SU-DHL-6 (cell line): ENCODE data around the gene MTF1.

Experiments used
- H2AFZ ChIP-seq: fragments of 200-600 bp; sonication (generic); 2 replicates; pipeline ENCODE4 v1.6.1; 2014; ENCODE audit warnings: low read depth, mild to moderate bottlenecking, moderate library complexity, mixed read lengths, antibody characterized with exemption, low read length; ENCODE audit not compliant: severe bottlenecking
- H3F3A ChIP-seq: fragments of 200-600 bp; shearing (Covaris generic); 2 replicates; pipeline ENCODE4 v1.6.0; 2016; ENCODE audit warnings: antibody characterized with exemption, mild to moderate bottlenecking; ENCODE audit not compliant: insufficient read depth
- H3K27ac ChIP-seq: fragments of 200-600 bp; sonication (generic); 2 replicates; pipeline ENCODE4 v1.5.1; 2016; ENCODE audit warnings: low read depth, mild to moderate bottlenecking, low read length, moderate library complexity, mixed read lengths
- H3K27me3 ChIP-seq: fragments of 200-600 bp; sonication (generic), shearing (Covaris generic); 2 replicates; pipeline ENCODE4 v1.6.0; 2014; ENCODE audit warnings: mild to moderate bottlenecking, low read length
- H3K36me3 ChIP-seq: fragments of 200-600 bp; sonication (generic); 2 replicates; pipeline ENCODE4 v1.6.1; 2014; ENCODE audit warnings: mild to moderate bottlenecking, low read length, mixed read lengths
- H3K4me2 ChIP-seq: fragments of 300-600, 200-600 bp; shearing (Covaris generic), sonication (generic); 2 replicates; pipeline ENCODE4 v1.6.0; 2014; ENCODE audit warnings: low read length, low read depth, mild to moderate bottlenecking; ENCODE audit not compliant: poor library complexity, severe bottlenecking
- H3K4me3 ChIP-seq: fragments of 200-600 bp; sonication (generic); 2 replicates; pipeline ENCODE4 v1.5.1; 2014; ENCODE audit warnings: antibody characterized with exemption, low read length, mild to moderate bottlenecking, mixed read lengths; ENCODE audit not compliant: insufficient read depth, poor library complexity, severe bottlenecking
- H3K79me2 ChIP-seq: fragments of 200-600 bp; sonication (generic); 2 replicates; pipeline ENCODE4 v1.6.1; 2014; ENCODE audit warnings: mild to moderate bottlenecking, low read length, moderate library complexity; ENCODE audit not compliant: insufficient read depth
- H3K9ac ChIP-seq: fragments of 200-600 bp; sonication (generic); 2 replicates; pipeline ENCODE4 v1.7.0; 2014; ENCODE audit warnings: mild to moderate bottlenecking, low read length
- H3K9me2 ChIP-seq: fragments of 200-600 bp; sonication (generic); replicated peaks from 2 replicates; pipeline ENCODE4 v1.6.1; 2014; ENCODE audit warnings: low read length; ENCODE audit not compliant: insufficient read depth
- H3K9me3 ChIP-seq: fragments of 200-600 bp; sonication (generic); 2 replicates; pipeline ENCODE4 v1.6.1; 2014; ENCODE audit warnings: low read length, mixed read lengths; ENCODE audit not compliant: insufficient read depth
- H4K20me1 ChIP-seq: fragments of 200-600 bp; sonication (generic); 2 replicates; pipeline ENCODE4 v1.6.1; 2014; ENCODE audit warnings: low read depth, mild to moderate bottlenecking, antibody characterized with exemption, low read length, moderate library complexity, mixed read lengths
- EZH2phosphoT487 ChIP-seq: fragments of 200-600 bp; sonication (generic), shearing (Covaris generic); conservative IDR thresholded peaks from 2 replicates; pipeline ENCODE4 v1.6.1; 2018; ENCODE audit warnings: mild to moderate bottlenecking, antibody characterized with exemption, low read length, moderate library complexity, mixed read lengths
- TF ChIP-seq, protein P1 (sequence below): fragments of 200-600 bp; sonication (generic); IDR thresholded peaks from one replicate; pipeline ENCODE4 v1.5.1; 2017; ENCODE audit warnings: antibody characterized with exemption, mild to moderate bottlenecking, low read length, moderate library complexity; ENCODE audit not compliant: insufficient read depth, poor library complexity, severe bottlenecking

The MTF1 gene

DNA sequence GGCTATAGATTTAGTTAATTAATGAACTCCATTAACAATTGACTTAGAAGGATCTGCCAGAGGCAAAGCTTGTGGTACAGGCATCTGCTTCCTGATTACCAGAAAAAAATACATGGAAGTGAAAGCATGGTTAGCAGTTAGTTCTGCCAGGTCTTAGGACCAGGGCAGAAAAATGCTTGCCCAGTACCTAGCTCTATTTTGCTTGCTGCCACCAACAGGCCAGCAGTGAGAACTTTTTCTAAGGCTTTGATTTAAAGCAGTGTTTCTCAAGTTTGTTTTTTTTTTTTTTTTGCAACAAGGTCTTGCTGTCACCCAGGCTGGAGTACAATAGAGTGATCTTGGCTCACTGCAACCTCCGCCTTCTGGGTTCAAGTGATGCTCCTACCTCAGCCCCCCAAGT, 16.4 kb upstream of the MTF1 start:
- Histone ChIP-seq H3K36me3 (peaks cover 36% of the 10 kb centered on the region), H3K27me3 (no peaks in the 10 kb centered on the region), H3K9me2 (no peaks in the 10 kb centered on the region), H2AFZ (no peak overlapping the region), H3K27ac (no peak overlapping the region), H3K4me3 (no peak overlapping the region), H3K9me3 (no peaks in the 10 kb centered on the region), H3K4me2 (no peak overlapping the region), H3F3A (no peaks in the 10 kb centered on the region), H4K20me1 (no peaks in the 10 kb centered on the region), H3K79me2 (no peaks in the 10 kb centered on the region), H3K9ac (no peak overlapping the region)
- TF ChIP-seq, protein P1, sequence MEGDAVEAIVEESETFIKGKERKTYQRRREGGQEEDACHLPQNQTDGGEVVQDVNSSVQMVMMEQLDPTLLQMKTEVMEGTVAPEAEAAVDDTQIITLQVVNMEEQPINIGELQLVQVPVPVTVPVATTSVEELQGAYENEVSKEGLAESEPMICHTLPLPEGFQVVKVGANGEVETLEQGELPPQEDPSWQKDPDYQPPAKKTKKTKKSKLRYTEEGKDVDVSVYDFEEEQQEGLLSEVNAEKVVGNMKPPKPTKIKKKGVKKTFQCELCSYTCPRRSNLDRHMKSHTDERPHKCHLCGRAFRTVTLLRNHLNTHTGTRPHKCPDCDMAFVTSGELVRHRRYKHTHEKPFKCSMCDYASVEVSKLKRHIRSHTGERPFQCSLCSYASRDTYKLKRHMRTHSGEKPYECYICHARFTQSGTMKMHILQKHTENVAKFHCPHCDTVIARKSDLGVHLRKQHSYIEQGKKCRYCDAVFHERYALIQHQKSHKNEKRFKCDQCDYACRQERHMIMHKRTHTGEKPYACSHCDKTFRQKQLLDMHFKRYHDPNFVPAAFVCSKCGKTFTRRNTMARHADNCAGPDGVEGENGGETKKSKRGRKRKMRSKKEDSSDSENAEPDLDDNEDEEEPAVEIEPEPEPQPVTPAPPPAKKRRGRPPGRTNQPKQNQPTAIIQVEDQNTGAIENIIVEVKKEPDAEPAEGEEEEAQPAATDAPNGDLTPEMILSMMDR, result no peak
- no peak for TF ChIP-seq EZH2phosphoT487

DNA sequence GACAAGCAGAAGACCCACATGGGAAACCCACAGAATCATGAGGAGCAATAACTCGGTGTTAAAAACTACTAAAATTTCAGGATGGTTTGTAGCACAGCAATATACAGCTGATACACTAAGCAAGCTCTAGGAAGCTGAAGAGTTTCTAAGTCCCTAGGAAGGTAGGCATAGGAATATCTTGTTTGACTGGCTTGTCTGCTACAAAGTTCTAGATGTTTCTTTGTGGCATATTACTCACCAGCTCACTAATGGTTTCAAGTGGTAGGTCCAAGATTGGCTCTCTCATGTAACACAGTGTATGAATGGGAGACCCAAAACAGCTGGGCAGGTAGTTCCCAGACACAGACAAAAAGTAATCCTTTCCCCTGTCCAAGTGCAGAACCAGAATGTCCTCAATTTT, 13.3 kb upstream of the MTF1 start:
- no peak overlapping the region for H2AFZ ChIP-seq
- H3K4me2 ChIP-seq, result no peak overlapping the region
- H3K9ac ChIP-seq, result no peak overlapping the region
- no peaks in the 10 kb centered on the region for H3K79me2 ChIP-seq
- H3K36me3 ChIP-seq, result peaks cover 34% of the 10 kb centered on the region
- no peaks in the 10 kb centered on the region for H4K20me1 ChIP-seq
- no peak overlapping the region for H3K4me3 ChIP-seq
- TF ChIP-seq, protein P1, result no peak
- no peak for TF ChIP-seq EZH2phosphoT487
- no peaks in the 10 kb centered on the region for H3F3A ChIP-seq
- no peak overlapping the region for H3K27ac ChIP-seq
- H3K27me3 ChIP-seq, result no peaks in the 10 kb centered on the region
- no peaks in the 10 kb centered on the region for H3K9me2 ChIP-seq
- H3K9me3 ChIP-seq, result no peaks in the 10 kb centered on the region

DNA sequence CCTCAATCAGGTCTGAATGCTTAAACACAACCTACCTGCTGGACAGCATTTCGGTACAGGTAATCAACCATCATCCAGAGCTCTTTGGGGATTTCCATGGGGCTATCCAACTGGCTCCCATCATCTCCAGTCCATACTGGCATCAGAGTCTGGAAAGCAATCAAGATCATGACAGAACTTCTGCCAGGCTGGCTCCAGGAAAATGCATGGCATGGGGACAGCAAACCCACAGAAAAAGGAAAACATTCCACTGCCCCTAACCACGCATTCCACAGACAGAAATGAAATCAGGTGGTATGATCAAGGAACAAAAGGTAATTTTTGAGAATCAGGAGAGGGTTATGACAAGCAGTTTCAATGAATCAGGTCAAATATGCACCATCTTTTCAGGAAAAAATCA, 9.1 kb upstream of the MTF1 start:
- TF ChIP-seq, protein P1, result no peak
- no peak for TF ChIP-seq EZH2phosphoT487
- no peaks in the 10 kb centered on the region for H3K9me3 ChIP-seq
- no peaks in the 10 kb centered on the region for H3F3A ChIP-seq
- H4K20me1 ChIP-seq, result no peaks in the 10 kb centered on the region
- no peak overlapping the region for H3K4me2 ChIP-seq
- H2AFZ ChIP-seq, result no peak overlapping the region
- H3K79me2 ChIP-seq, result no peaks in the 10 kb centered on the region
- H3K27ac ChIP-seq, result no peak overlapping the region
- H3K4me3 ChIP-seq, result no peak overlapping the region
- no peaks in the 10 kb centered on the region for H3K27me3 ChIP-seq
- no peaks in the 10 kb centered on the region for H3K9me2 ChIP-seq
- H3K9ac ChIP-seq, result no peak overlapping the region
- peaks cover 25% of the 10 kb centered on the region for H3K36me3 ChIP-seq
